ENCODE measurements around the gene SLC2A6.

DNA sequence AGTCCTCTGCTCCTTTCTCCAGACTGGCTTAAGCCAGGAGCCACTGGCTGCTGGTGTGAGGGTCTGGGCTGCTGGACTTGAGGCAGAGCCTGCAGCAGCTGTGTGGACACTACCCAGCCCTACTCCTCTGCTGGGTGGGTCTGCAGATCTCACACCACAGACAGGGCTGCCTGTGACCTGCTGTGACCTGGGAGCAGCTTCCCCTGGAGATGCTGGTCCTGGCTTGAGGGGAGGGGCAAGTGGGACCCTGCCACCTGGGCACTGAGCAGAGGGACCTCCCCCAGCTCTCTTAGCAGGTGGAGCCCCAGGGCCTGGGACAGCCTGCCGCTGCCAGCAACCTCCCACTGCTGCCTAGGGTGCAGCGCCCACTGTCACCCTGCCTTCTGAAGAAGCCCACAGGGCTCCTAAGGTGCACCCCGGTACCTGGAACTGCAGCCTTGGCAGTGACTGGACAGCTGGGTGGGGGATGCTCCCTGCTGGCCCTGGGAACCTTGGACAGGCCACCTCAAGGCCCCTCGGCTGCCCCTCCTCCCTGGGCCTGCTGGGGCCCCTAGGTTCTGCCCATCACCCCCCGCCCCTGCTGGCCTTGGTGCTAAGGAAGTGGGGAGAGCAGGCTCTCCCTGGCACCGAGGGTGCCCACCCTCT is 10.0 kb downstream of the SLC2A6 start:
- TF ChIP-seq, protein P1, sequence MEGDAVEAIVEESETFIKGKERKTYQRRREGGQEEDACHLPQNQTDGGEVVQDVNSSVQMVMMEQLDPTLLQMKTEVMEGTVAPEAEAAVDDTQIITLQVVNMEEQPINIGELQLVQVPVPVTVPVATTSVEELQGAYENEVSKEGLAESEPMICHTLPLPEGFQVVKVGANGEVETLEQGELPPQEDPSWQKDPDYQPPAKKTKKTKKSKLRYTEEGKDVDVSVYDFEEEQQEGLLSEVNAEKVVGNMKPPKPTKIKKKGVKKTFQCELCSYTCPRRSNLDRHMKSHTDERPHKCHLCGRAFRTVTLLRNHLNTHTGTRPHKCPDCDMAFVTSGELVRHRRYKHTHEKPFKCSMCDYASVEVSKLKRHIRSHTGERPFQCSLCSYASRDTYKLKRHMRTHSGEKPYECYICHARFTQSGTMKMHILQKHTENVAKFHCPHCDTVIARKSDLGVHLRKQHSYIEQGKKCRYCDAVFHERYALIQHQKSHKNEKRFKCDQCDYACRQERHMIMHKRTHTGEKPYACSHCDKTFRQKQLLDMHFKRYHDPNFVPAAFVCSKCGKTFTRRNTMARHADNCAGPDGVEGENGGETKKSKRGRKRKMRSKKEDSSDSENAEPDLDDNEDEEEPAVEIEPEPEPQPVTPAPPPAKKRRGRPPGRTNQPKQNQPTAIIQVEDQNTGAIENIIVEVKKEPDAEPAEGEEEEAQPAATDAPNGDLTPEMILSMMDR (IDR thresholded peaks at IDR 0.05) = no peak
- TF ChIP-seq ZFX (IDR thresholded peaks at IDR 0.05; ENCODE audit: borderline replicate concordance) = no peak
